Endothelial cell of umbilical vein (primary cell): Measurements from ENCODE around the gene MED15. TPM values are rescaled to one million over a fixed set of nuclear protein-coding genes. Genes with fewer than 3 reads are reported as not detected.

ENCODE experiments used
- BruUV-seq: library from RNA; stranded (reverse); fragments of 400-500 nt; replicated peaks from 2 replicates; lab custom pipeline; 2021; lab: Mats Ljungman, UMichigan
- CTCF ChIA-PET: fragments of 300-600, 350-600 bp; sonication (Branson Sonifier 250); formaldehyde crosslinking; loops from one replicate; lab custom pipeline; 2021; ENCODE audit warnings: antibody characterized with exemption, inconsistent platforms; lab: Charles Lee
- POLR2A ChIA-PET: fragments of 300-600, 350-600 bp; sonication (Branson Sonifier 250); formaldehyde crosslinking; loops from one replicate; lab custom pipeline; 2021; ENCODE audit warnings: antibody characterized with exemption, inconsistent platforms; lab: Charles Lee
- DNase-seq: peaks from one replicate; pipeline ENCODE4 v3.0.0-alpha.2; 2011; ENCODE audit warnings: low read depth, low spot score
- FAIRE-seq: peaks from 2 replicates; lab custom pipeline; 2011; peaks lifted over from hg19 to GRCh38; lab: Jason Lieb, UNC
- H2AFZ ChIP-seq: 2 replicates; pipeline ENCODE4 v1.6.0; 2012; ENCODE audit warnings: low read depth, low read length, control low read depth, inconsistent platforms
- H3K27ac ChIP-seq: 2 replicates; pipeline ENCODE4 v1.5.1; 2011; ENCODE audit warnings: low read depth, mild to moderate bottlenecking, control low read depth, low read length, moderate library complexity; ENCODE audit not compliant: insufficient read depth
- H3K27me3 ChIP-seq, 2 experiments: 2 replicates each; pipeline versions ENCODE4 v1.6.0 to v1.6.1; 2011; ENCODE audit warnings: low read length in 2 of 2, mixed read lengths in 1 of 2; ENCODE audit not compliant: control insufficient read depth in 2 of 2, insufficient read depth in 2 of 2
- H3K36me3 ChIP-seq, 2 experiments: 2 replicates in 1 of 2; 3 replicates in 1 of 2; pipeline ENCODE4 v1.5.1; 2011; ENCODE audit warnings: low read length in 2 of 2, mild to moderate bottlenecking in 1 of 2, moderate library complexity in 1 of 2; ENCODE audit not compliant: control insufficient read depth in 2 of 2, insufficient read depth in 2 of 2; ENCODE audit errors: extremely low read depth in 1 of 2
- H3K4me1 ChIP-seq: 3 replicates; pipeline ENCODE4 v1.5.1; 2011; ENCODE audit warnings: mild to moderate bottlenecking, low read length; ENCODE audit not compliant: control insufficient read depth, insufficient read depth; ENCODE audit errors: extremely low read depth
- H3K4me2 ChIP-seq: 2 replicates; pipeline ENCODE4 v1.6.1; 2011; ENCODE audit warnings: low read length, control low read depth, mixed read lengths; ENCODE audit not compliant: insufficient read depth
- H3K4me3 ChIP-seq, 3 experiments: fragments of 200-600 bp in 1 of 3; sonication (generic), shearing (Covaris generic) in 1 of 3; replicated peaks in 1 of 3; 2 replicates each; pipeline ENCODE4 v1.5.1; 2011 to 2016; ENCODE audit warnings: control low read depth in 3 of 3, low read length in 3 of 3, mild to moderate bottlenecking in 2 of 3, inconsistent platforms in 1 of 3, low read depth in 1 of 3, moderate library complexity in 1 of 3; ENCODE audit not compliant: insufficient read depth in 1 of 3
- H3K79me2 ChIP-seq: 2 replicates; pipeline ENCODE4 v1.6.0; 2012; ENCODE audit warnings: low read length, inconsistent platforms; ENCODE audit not compliant: control insufficient read depth, insufficient read depth
- H3K9ac ChIP-seq: replicated peaks from 2 replicates; pipeline ENCODE3; 2011; ENCODE audit warnings: low read length, control low read depth; ENCODE audit not compliant: insufficient read depth; ENCODE audit errors: extremely low read depth
- H3K9me1 ChIP-seq: replicated peaks from 3 replicates; pipeline ENCODE4 v1.6.0; 2011; ENCODE audit warnings: mild to moderate bottlenecking, low read length; ENCODE audit not compliant: control insufficient read depth, insufficient read depth; ENCODE audit errors: extremely low read depth
- H3K9me3 ChIP-seq: replicated peaks from 2 replicates; pipeline ENCODE4 v1.5.1; 2012; ENCODE audit warnings: low read length, inconsistent platforms; ENCODE audit not compliant: control insufficient read depth, insufficient read depth
- H4K20me1 ChIP-seq: replicated peaks from 2 replicates; pipeline ENCODE3; 2011; ENCODE audit warnings: mild to moderate bottlenecking, low read length; ENCODE audit not compliant: control insufficient read depth, insufficient read depth; ENCODE audit errors: extremely low read depth
- EZH2 ChIP-seq: IDR thresholded peaks from 2 replicates; pipeline ENCODE4 v1.6.1; 2012; ENCODE audit warnings: borderline replicate concordance, low read depth, mild to moderate bottlenecking, moderate library complexity, low read length, inconsistent platforms; ENCODE audit not compliant: severe bottlenecking
- FOS ChIP-seq: IDR thresholded peaks from 2 replicates; pipeline ENCODE4 v1.6.1; 2011; ENCODE audit warnings: mild to moderate bottlenecking, low read length, moderate library complexity, borderline replicate concordance; ENCODE audit not compliant: insufficient read depth
- GATA2 ChIP-seq: IDR thresholded peaks from 2 replicates; pipeline ENCODE4 v1.7.0; 2011; ENCODE audit warnings: low read depth, mild to moderate bottlenecking, moderate library complexity, mixed read lengths, low read length; ENCODE audit not compliant: insufficient read length, insufficient read depth
- JUN ChIP-seq: IDR thresholded peaks from 2 replicates; pipeline ENCODE4 v1.6.1; 2011; ENCODE audit warnings: borderline replicate concordance, low read depth; ENCODE audit not compliant: insufficient read length, insufficient read depth
- MYC ChIP-seq: IDR thresholded peaks from one replicate; pipeline ENCODE4 v1.6.1; 2011; ENCODE audit warnings: mild to moderate bottlenecking, low read depth, low read length
- POLR2A ChIP-seq: IDR thresholded peaks from 2 replicates; pipeline ENCODE4 v1.6.1; 2012; ENCODE audit warnings: low read depth, mild to moderate bottlenecking, control low read depth, low read length
- POLR2AphosphoS5 ChIP-seq: IDR thresholded peaks from 2 replicates; pipeline ENCODE4 v1.6.1; 2012; ENCODE audit warnings: low read depth, mild to moderate bottlenecking, control low read depth, low read length, moderate library complexity; ENCODE audit not compliant: insufficient read depth
- dilution Hi-C: fragments of 300-500 bp; cut with MboI; formaldehyde crosslinking; loops from one replicate; pipeline ENCODE4 v1.15.0; 2019; ENCODE audit warnings: low sequenced_read_pairs; ENCODE audit not compliant: extremely low pct_ligation_motif_present
- intact Hi-C: fragments of 100-400 bp; cut with micrococcal nuclease; formaldehyde crosslinking; loops from one replicate; pipeline ENCODE4 v1.10.0; 2022
- polyA plus RNA-seq, 4 experiments: library from polyadenylated mRNA; depleted of rRNA in 3 of 4; stranded (reverse) in 3 of 4; unstranded in 1 of 4; fragments of >200 nt; gene quantifications; 2 replicates each; pipeline versions ENCODE4 v1.2.1 to v1.2.3, GENCODE V29; 2011 to 2012; ENCODE audit warnings: missing spikeins in 1 of 4
- total RNA-seq: library from RNA; stranded (reverse); gene quantifications from 2 replicates; pipeline ENCODE4 v1.2.3, GENCODE V29; 2021
- TF ChIP-seq, protein P1 (sequence below), 2 donors: IDR thresholded peaks; 1 replicate in 1 of 2; 2 replicates in 1 of 2; pipeline ENCODE4 v1.5.1; 2011; ENCODE audit warnings: low read length in 2 of 2, mild to moderate bottlenecking in 2 of 2, moderate library complexity in 2 of 2, control low read depth in 1 of 2, inconsistent platforms in 1 of 2, low read depth in 1 of 2; ENCODE audit not compliant: insufficient read depth in 1 of 2; ENCODE audit errors: extremely low read depth in 1 of 2
- TF ChIP-seq, protein P2 (sequence below): IDR thresholded peaks from 2 replicates; pipeline ENCODE4 v1.6.1; 2011; ENCODE audit not compliant: insufficient read depth, insufficient read length

The MED15 gene
- total and polyA plus RNA-seq, 2 donors (not counting 3 experiments of a cell fraction or from before 2014, with no cell fraction given), result 68.1 to 138 TPM

DNA sequence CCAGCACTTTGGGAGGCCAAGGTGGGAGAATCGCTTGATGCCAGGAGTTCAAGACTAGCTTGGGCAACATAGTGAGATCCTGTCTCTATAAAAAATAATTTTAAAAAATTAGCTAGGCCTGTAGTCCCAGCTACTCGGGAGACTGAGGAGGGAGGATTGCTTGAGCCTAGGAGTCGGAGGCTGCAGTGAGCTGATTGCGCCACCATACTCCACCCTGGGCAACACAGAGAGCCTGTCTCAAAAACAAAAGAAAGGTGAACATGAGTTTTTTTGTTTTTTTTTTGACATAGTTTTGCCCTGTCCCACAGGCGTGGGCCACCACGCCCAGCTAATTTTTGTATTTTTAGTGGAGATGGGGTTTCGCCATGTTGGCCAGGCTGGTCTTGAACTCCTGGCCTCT is 17.6 kb downstream of the MED15 start:
- ChIA-PET CTCF (interaction anchor here (0.5 to 2.1 kb wide), 5 partner anchors 27 to 107 kb away, joined by 3 to 6 read pairs (median 3); partner anchors contain the start of gene KLHL22), POLR2A (no interaction called here)

DNA sequence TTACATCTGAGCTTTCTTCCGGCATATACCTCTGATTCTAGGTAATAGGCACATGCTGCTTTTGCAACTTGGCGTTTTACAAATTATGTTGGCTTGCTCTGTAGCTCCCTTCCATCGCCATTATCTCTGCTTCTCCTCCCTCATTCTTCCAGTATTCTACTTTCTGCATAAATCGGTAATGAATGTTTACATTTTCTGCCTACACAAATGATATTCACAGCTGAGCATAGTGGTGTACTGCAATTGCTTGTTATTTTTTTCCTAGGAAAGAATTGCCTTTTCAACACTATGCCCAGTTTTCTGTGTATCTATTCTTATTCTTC is 18.9 kb downstream of the MED15 start:
- intact Hi-C loops (loop anchor here (1.0 kb wide), 1 partner anchor 17 kb away; no protein-coding TSS in a partner anchor), dilution Hi-C loops (no loop called here)
- Histone ChIP-seq H3K9me3 (no peaks in the 10 kb centered on the region), H3K9me1 (no peaks in the 10 kb centered on the region), H3K4me2 (peak overlapping the region; percentile 53), H3K27ac (peak overlapping the region; percentile 56), H4K20me1 (peaks cover 3% of the 10 kb centered on the region), H3K9ac (no peak overlapping the region), H3K36me3 (peaks cover 4 to 9% of the 10 kb centered on the region in 2 experiments), H3K4me3 (no peak overlapping the region), H3K27me3 (no peaks in the 10 kb centered on the region), H3K4me1 (peaks cover 54% of the 10 kb centered on the region), H2AFZ (no peak overlapping the region), H3K79me2 (peaks cover 92% of the 10 kb centered on the region)
- FAIRE-seq (no peak), DNase-seq (no peak)
- no peak for TF ChIP-seq JUN
- no peak for TF ChIP-seq MYC
- no peak for TF ChIP-seq EZH2
- TF ChIP-seq GATA2, result no peak
- TF ChIP-seq FOS, result no peak
- TF ChIP-seq, protein P1, sequence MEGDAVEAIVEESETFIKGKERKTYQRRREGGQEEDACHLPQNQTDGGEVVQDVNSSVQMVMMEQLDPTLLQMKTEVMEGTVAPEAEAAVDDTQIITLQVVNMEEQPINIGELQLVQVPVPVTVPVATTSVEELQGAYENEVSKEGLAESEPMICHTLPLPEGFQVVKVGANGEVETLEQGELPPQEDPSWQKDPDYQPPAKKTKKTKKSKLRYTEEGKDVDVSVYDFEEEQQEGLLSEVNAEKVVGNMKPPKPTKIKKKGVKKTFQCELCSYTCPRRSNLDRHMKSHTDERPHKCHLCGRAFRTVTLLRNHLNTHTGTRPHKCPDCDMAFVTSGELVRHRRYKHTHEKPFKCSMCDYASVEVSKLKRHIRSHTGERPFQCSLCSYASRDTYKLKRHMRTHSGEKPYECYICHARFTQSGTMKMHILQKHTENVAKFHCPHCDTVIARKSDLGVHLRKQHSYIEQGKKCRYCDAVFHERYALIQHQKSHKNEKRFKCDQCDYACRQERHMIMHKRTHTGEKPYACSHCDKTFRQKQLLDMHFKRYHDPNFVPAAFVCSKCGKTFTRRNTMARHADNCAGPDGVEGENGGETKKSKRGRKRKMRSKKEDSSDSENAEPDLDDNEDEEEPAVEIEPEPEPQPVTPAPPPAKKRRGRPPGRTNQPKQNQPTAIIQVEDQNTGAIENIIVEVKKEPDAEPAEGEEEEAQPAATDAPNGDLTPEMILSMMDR (IDR thresholded peaks at IDR 0.05; ENCODE audit: extremely low read depth in 1 of 2, insufficient read depth in 1 of 2, low read depth in 1 of 2, low read length in 2 of 2), result no peak
- no peak for TF ChIP-seq POLR2AphosphoS5
- TF ChIP-seq, protein P2, sequence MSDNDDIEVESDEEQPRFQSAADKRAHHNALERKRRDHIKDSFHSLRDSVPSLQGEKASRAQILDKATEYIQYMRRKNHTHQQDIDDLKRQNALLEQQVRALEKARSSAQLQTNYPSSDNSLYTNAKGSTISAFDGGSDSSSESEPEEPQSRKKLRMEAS, result no peak
- TF ChIP-seq POLR2A, result no peak
- BruUV-seq, result no TSS peak
- CTCF ChIA-PET, result interaction anchor here (0.5 to 2.2 kb wide), 15 partner anchors 8 to 367 kb away, joined by 3 to 11 read pairs (median 3); partner anchors contain the start of gene MED15
- POLR2A ChIA-PET, result interaction anchor here (0.6 to 1.1 kb wide), 2 partner anchors 9 to 23 kb away, joined by 3 to 7 read pairs; no protein-coding TSS in a partner anchor

More for the DNA sequence above, 17.6 kb downstream of the MED15 start:
- Histone ChIP-seq H3K4me1 (peaks cover 50% of the 10 kb centered on the region), H3K36me3 (peaks cover 8 to 9% of the 10 kb centered on the region in 2 experiments), H3K79me2 (peaks cover 92% of the 10 kb centered on the region), H3K9me1 (no peaks in the 10 kb centered on the region), H3K4me2 (no peak overlapping the region), H3K27me3 (no peaks in the 10 kb centered on the region), H2AFZ (no peak overlapping the region), H3K9ac (no peak overlapping the region), H3K27ac (no peak overlapping the region), H3K9me3 (no peaks in the 10 kb centered on the region), H3K4me3 (no peak overlapping the region), H4K20me1 (peaks cover 3% of the 10 kb centered on the region)
- FAIRE-seq (no peak), DNase-seq (no peak)
- intact Hi-C loops, result no loop called here
- TF ChIP-seq JUN (no peak), POLR2A (no peak), POLR2AphosphoS5 (no peak)
- TF ChIP-seq, protein P2, result no peak
- BruUV-seq, result no TSS peak
- dilution Hi-C loops, result no loop called here
